NCI-H146 (cell line): ENCODE measurements around the gene STAB1.

Source experiments
- DNase-seq: peaks from one replicate; lab custom pipeline; 2025; lab: John Stamatoyannopoulos, UW

Gene STAB1

GRCh38 chr3:52494886-52495495, at the start of gene STAB1:
Gene STAB1, plus strand, starts transcription at chr3:52495338. Its CDS starts 76 bp downstream, at chr3:52495414.
- no peak for DNase-seq

GRCh38 chr3:52446042-52446441, 49.1 kb upstream of the STAB1 start:
- no peak for DNase-seq

GRCh38 chr3:52446631-52447511, 48.3 kb upstream of the STAB1 start:
- no peak for DNase-seq

GRCh38 chr3:52447512-52448355, 47.4 kb upstream of the STAB1 start:
- DNase-seq, result no peak

GRCh38 chr3:52450489-52451236, 44.5 kb upstream of the STAB1 start:
- DNase-seq, result no peak

- no peak for DNase-seq
Measured at GRCh38 chr3:52451237-52452083, 43.7 kb upstream of the STAB1 start.

- no peak for DNase-seq
Measured at GRCh38 chr3:52452126-52452525, 43.0 kb upstream of the STAB1 start.

GRCh38 chr3:52452570-52453221, 42.4 kb upstream of the STAB1 start:
- DNase-seq, result no peak

GRCh38 chr3:52453496-52454249, 41.5 kb upstream of the STAB1 start, which contains the start of gene TNNC1:
Gene TNNC1, minus strand, starts transcription at chr3:52454041. Its CDS starts 26 bp downstream, at chr3:52454015.
- DNase-seq, result no peak

- DNase-seq, result no peak
Measured at GRCh38 chr3:52454250-52454937, 40.7 kb upstream of the STAB1 start.

- DNase-seq, result no peak
Measured at GRCh38 chr3:52454938-52455282, 40.2 kb upstream of the STAB1 start.

- DNase-seq, result peak; percentile 76
Measured at GRCh38 chr3:52455283-52456168, 39.6 kb upstream of the STAB1 start, which contains the start of gene NISCH. Gene NISCH, plus strand, starts transcription at chr3:52455604. Its CDS starts 38 bp downstream, at chr3:52455642.

GRCh38 chr3:52456169-52456799, 38.9 kb upstream of the STAB1 start:
- peak; percentile 15 for DNase-seq

- DNase-seq, result no peak
Measured at GRCh38 chr3:52456800-52457183, 38.3 kb upstream of the STAB1 start.

- DNase-seq, result no peak
Measured at GRCh38 chr3:52458031-52458760, 36.9 kb upstream of the STAB1 start.

GRCh38 chr3:52458770-52459545, 36.2 kb upstream of the STAB1 start:
- no peak for DNase-seq
